LHCN-M2 (cell line): ENCODE measurements around the gene TMEM198. TPM values are rescaled to one million over a fixed set of nuclear protein-coding genes. Genes with fewer than 3 reads are reported as not detected.

Source experiments
- DNase-seq: peaks from one replicate; pipeline ENCODE4 v3.0.0-alpha.2; 2012; ENCODE audit warnings: low read depth
- polyA plus RNA-seq: library from polyadenylated mRNA; unstranded; fragments of >200 nt; gene quantifications from one replicate; pipeline ENCODE4 v1.2.1, GENCODE V29; 2012; ENCODE audit warnings: missing spikeins
- total RNA-seq: library from RNA; depleted of rRNA; stranded (reverse); fragments of >200 nt; gene quantifications from 2 replicates; pipeline ENCODE4 v1.2.3, GENCODE V29; 2014; rRNA removed

TMEM198 gene
- total RNA-seq = 4.2 and 4.4 TPM in 2 replicates
- 2.7 TPM for polyA plus RNA-seq

GRCh38 chr2:219543596-219544358 lies at the start of gene TMEM198, which contains the start of gene CHPF:
TSS of gene TMEM198 (plus strand) at chr2:219544028. CDS start at chr2:219544728, 700 bp downstream.
TSS of gene CHPF (minus strand) at chr2:219543809. CDS start at chr2:219543538, 271 bp downstream.
- DNase-seq = peak; percentile 99

GRCh38 chr2:219494952-219495530 lies 48.8 kb upstream of the TMEM198 start:
- DNase-seq = no peak

- DNase-seq = peak; percentile 50
Observed at GRCh38 chr2:219495531-219496122, 48.2 kb upstream of the TMEM198 start.

- no peak for DNase-seq
Observed at GRCh38 chr2:219496247-219496824, 47.5 kb upstream of the TMEM198 start.

- no peak for DNase-seq
Observed at GRCh38 chr2:219496825-219497494, 46.9 kb upstream of the TMEM198 start.

GRCh38 chr2:219497495-219498279 lies 46.1 kb upstream of the TMEM198 start:
- peak; percentile 77 for DNase-seq

- peak; percentile 99 for DNase-seq
Observed at GRCh38 chr2:219498280-219499057, 45.4 kb upstream of the TMEM198 start, which contains the start of gene GMPPA. TSS of gene GMPPA (plus strand) at chr2:219498891. CDS start at chr2:219499976, 1,085 bp downstream.

- DNase-seq = no peak
Observed at GRCh38 chr2:219499058-219499307, 44.8 kb upstream of the TMEM198 start.

GRCh38 chr2:219499555-219499954 lies 44.3 kb upstream of the TMEM198 start:
- no peak for DNase-seq

- peak; percentile 56 for DNase-seq
Observed at GRCh38 chr2:219500135-219500534, 43.7 kb upstream of the TMEM198 start.

- no peak for DNase-seq
Observed at GRCh38 chr2:219501849-219502248, 42.0 kb upstream of the TMEM198 start.

GRCh38 chr2:219502618-219503017 lies 41.2 kb upstream of the TMEM198 start:
- DNase-seq = no peak

- no peak for DNase-seq
Observed at GRCh38 chr2:219505585-219505984, 38.2 kb upstream of the TMEM198 start.

GRCh38 chr2:219506153-219506801 lies 37.6 kb upstream of the TMEM198 start:
- no peak for DNase-seq

GRCh38 chr2:219506802-219507526 lies 36.9 kb upstream of the TMEM198 start:
- no peak for DNase-seq

- no peak for DNase-seq
Observed at GRCh38 chr2:219507581-219508443, 36.0 kb upstream of the TMEM198 start.

- no peak for DNase-seq
Observed at GRCh38 chr2:219508444-219508734, 35.4 kb upstream of the TMEM198 start.
